Stimulated activated CD4-positive, alpha-beta T cell treated with anti-CD3 and anti-CD28 coated beads, Interleukin-4, amount 100 ng/mL, for 4 hours (primary cell): ENCODE results near the gene TNS1.

Experiments used
- DNase-seq, 2 experiments: peaks; one replicate each; pipeline ENCODE4 v3.0.0-alpha.2; 2020

The TNS1 gene

GRCh38 chr2:217887841-217888701 is 114.7 kb downstream of the TNS1 start:
- DNase-seq: no peak

GRCh38 chr2:217886720-217887309 is 116.0 kb downstream of the TNS1 start:
- peak; percentile 36 to 52 for DNase-seq

- no peak for DNase-seq
These were observed 116.7 kb downstream of the TNS1 start for GRCh38 chr2:217886091-217886490.

- DNase-seq: no peak
These were observed 117.8 kb downstream of the TNS1 start for GRCh38 chr2:217884985-217885384.

- DNase-seq: no peak
These were observed 121.9 kb downstream of the TNS1 start for GRCh38 chr2:217880891-217881290.

GRCh38 chr2:217880287-217880889 is 122.4 kb downstream of the TNS1 start:
- DNase-seq: no peak

- DNase-seq: no peak
These were observed 123.7 kb downstream of the TNS1 start for GRCh38 chr2:217878915-217879590.

GRCh38 chr2:217877866-217878265 is 124.9 kb downstream of the TNS1 start:
- no peak for DNase-seq

- no peak for DNase-seq
These were observed 126.6 kb downstream of the TNS1 start for GRCh38 chr2:217876253-217876570.

- no peak for DNase-seq
These were observed 127.1 kb downstream of the TNS1 start for GRCh38 chr2:217875556-217876252.

GRCh38 chr2:217875138-217875537 is 127.7 kb downstream of the TNS1 start:
- no peak for DNase-seq

- DNase-seq: no peak
These were observed 129.4 kb downstream of the TNS1 start for GRCh38 chr2:217873371-217873770.

GRCh38 chr2:217872319-217872718 is 130.5 kb downstream of the TNS1 start:
- no peak for DNase-seq

GRCh38 chr2:217870528-217871011 is 132.2 kb downstream of the TNS1 start:
- DNase-seq: no peak

GRCh38 chr2:217868911-217869334 is 133.9 kb downstream of the TNS1 start:
- DNase-seq: no peak

- no peak for DNase-seq
These were observed 134.4 kb downstream of the TNS1 start for GRCh38 chr2:217868265-217868892.

- DNase-seq: no peak
These were observed 136.3 kb downstream of the TNS1 start for GRCh38 chr2:217866457-217866856.

- no peak for DNase-seq
These were observed 137.6 kb downstream of the TNS1 start for GRCh38 chr2:217864963-217865772.

GRCh38 chr2:217863883-217864282 is 138.9 kb downstream of the TNS1 start:
- no peak for DNase-seq

GRCh38 chr2:217861334-217861877 is 141.4 kb downstream of the TNS1 start:
- no peak for DNase-seq

GRCh38 chr2:217859926-217860325 is 142.9 kb downstream of the TNS1 start:
- no peak for DNase-seq
